ENCODE data around the gene SNAPC1.
A peak's percentile ranks its signal among the peaks of the same experiment; 100 is the strongest.
"Not testable (repeated sequence)": the region's sequence is repeated elsewhere in the genome, so short reads cannot be mapped to it uniquely, and the experiment has no call there.

SNAPC1 gene

GRCh38 chr14:61750708-61751474 is 11.3 kb upstream of the SNAPC1 start:
- DNase-seq (ENCODE audit: low read depth in 2 of 2), result peak; percentile 56 to 83

GRCh38 chr14:61751475-61751989 is 10.7 kb upstream of the SNAPC1 start:
- DNase-seq (ENCODE audit: low read depth in 2 of 2), result no peak

GRCh38 chr14:61752626-61753025 is 9.6 kb upstream of the SNAPC1 start:
- DNase-seq (ENCODE audit: low read depth in 2 of 2), result no peak

DNA sequence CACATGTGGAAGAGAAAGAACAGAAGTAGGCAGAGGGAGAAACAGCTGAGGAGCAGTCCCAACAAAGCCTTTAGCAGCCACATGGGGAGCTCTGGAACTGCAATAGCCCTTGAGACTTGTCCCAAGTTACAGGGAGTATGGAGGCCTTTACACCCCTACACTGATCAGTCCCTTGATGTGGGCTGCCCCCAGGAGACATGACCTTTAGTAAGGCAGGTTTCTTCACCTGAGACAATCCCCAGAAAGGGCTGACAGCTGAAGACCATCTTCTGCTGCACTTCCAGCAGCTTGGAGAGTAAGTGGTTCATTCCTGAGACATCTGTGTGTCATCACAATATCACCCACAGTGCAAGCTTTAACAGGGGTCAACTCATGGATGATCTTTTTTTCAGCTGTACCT is 8.6 kb upstream of the SNAPC1 start:
- no peak for DNase-seq (ENCODE audit: low read depth in 2 of 2)

DNA sequence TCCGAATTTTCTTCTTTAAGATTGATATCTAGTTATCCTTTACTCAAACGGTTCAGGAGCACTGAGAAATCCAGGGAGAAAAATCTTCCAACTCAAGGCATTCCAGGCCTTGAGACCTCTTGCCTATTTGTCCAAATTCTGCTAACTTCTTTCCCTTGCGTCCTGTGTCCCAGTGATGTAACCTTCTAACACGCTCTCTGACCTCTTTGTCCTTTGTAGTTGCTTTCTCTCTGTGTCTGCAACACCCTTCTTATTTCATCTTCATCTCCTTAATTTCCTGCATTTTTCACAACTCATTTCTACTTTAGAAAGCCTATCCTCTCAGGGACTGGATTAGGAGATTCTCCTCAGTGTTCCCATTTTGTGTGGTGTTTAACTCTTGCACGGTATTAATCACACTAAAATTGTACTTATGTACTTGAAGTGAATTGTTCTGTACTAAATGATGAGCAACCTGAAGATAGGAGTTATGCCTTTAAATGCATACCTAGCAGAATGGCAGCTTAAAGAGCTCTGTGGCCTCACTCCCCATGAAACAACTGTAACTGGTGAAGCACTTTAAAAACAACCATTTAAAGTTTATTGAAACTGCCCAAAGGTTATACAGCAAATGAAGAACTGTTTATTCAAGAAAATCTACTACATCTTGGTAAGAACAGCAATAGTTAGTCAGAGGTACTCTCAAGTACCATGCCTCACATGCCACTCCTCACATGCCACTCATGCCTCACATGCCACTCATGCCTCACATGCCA is 7.4 kb upstream of the SNAPC1 start:
- DNase-seq (ENCODE audit: low read depth in 2 of 2), result no peak

DNA sequence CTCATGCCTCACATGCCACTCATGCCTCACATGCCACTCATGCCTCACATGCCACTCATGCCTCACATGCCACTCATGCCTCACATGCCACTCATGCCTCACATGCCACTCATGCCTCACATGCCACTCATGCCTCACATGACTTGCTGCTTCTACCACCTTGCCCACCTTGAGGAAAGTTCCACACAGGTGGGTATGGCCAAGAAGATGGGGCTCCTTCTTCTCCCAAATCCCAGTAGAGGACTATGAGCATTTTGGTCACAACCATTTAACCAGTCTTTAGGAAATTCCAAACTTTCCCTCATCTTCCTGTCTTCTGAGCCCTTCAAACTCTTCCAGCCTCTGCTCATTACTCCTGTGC is 6.9 kb upstream of the SNAPC1 start:
- not testable (repeated sequence) for DNase-seq (ENCODE audit: low read depth in 2 of 2)

GRCh38 chr14:61756135-61756534 is 6.1 kb upstream of the SNAPC1 start:
- DNase-seq (ENCODE audit: low read depth in 2 of 2), result no peak

GRCh38 chr14:61759878-61760277 is 2.3 kb upstream of the SNAPC1 start:
- DNase-seq (ENCODE audit: low read depth in 2 of 2), result no peak

- no peak for DNase-seq (ENCODE audit: low read depth in 2 of 2)
Measured at GRCh38 chr14:61761557-61761956, 663 bp upstream of the SNAPC1 start.

GRCh38 chr14:61764342-61765122 is 2.3 kb downstream of the SNAPC1 start:
- DNase-seq (ENCODE audit: low read depth in 2 of 2), result no peak

- no peak for DNase-seq (ENCODE audit: low read depth in 2 of 2)
Measured at GRCh38 chr14:61765225-61765943, 3.2 kb downstream of the SNAPC1 start.

DNA sequence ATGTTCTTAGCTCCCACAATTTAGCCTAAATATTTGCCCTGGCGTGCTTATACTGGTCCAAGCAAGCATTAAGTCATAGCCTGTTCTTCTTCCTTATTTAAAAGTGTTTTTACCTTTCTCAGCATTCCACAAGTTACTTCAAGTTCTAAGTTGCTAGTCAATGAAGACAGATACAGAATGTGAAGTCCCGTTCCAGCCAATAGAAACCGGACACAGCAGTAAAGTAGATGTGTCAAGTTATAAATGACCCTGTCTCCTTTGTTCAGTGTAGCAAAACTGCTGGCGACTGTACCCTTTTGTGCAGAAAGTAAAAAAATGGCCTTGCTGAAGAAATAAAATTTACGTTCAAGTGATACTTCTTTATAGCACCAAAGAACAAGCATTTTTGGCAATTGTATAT is 3.9 kb downstream of the SNAPC1 start:
- no peak for DNase-seq (ENCODE audit: low read depth in 2 of 2)

- no peak for DNase-seq (ENCODE audit: low read depth in 2 of 2)
Measured at GRCh38 chr14:61768240-61768639, 6.0 kb downstream of the SNAPC1 start.

- no peak for DNase-seq (ENCODE audit: low read depth in 2 of 2)
Measured at GRCh38 chr14:61769893-61770292, 7.7 kb downstream of the SNAPC1 start.

- DNase-seq (ENCODE audit: low read depth in 2 of 2), result no peak
Measured at GRCh38 chr14:61774861-61775260, 12.6 kb downstream of the SNAPC1 start.

- DNase-seq (ENCODE audit: low read depth in 2 of 2), result no peak
Measured at GRCh38 chr14:61780125-61780524, 17.9 kb downstream of the SNAPC1 start.

- DNase-seq (ENCODE audit: low read depth in 2 of 2), result no peak
Measured at GRCh38 chr14:61797309-61797708, 35.1 kb downstream of the SNAPC1 start.

GRCh38 chr14:61802010-61802568 is 39.9 kb downstream of the SNAPC1 start:
- no peak for DNase-seq (ENCODE audit: low read depth in 2 of 2)

DNA sequence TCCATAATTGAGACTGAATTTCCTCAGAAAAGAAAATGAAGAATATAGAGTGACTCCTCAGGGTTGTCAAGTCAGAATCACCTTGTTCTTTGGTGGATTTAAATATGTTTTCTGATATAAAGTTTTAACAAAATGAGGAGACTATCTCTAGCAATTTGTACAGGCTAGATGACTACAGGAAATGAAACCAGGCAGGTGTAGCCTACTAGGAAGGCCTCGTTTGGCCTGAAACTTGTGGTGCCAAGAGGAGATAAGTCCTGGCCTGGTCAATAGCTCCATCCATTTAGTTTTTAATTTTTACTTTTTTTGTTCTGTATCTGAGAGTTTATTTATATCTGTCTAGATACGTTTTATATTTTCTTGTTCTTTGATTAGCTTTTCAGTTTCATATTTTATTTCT is 41.5 kb downstream of the SNAPC1 start:
- no peak for DNase-seq (ENCODE audit: low read depth in 2 of 2)

DNA sequence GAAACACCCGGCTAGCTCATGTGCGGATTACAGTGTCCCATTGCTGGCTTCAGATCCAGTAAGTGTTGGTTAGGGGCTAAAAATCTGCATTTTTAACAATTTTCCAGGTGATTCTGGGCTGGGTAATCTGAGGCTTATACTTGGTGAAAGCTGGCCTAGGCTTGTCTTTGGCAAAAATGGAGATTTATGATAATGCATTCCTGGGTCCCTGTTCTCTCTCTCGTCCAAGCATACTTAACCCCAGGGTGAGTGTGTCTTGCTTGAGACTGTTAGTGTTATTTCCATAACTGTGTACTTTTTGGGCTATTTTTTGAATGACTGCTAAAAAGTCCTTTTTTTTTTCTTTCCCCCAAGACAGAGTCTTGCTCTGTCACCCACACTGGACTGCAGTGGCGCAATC is 43.2 kb downstream of the SNAPC1 start:
- no peak for DNase-seq (ENCODE audit: low read depth in 2 of 2)

- DNase-seq (ENCODE audit: low read depth in 2 of 2), result no peak
Measured at GRCh38 chr14:61811882-61812346, 49.7 kb downstream of the SNAPC1 start.
